OCI-LY7 (cell line): ENCODE data around the gene ATP1A3. TPM values are rescaled to one million over a fixed set of nuclear protein-coding genes. Genes with fewer than 3 reads are reported as not detected.
A peak's percentile ranks its signal among the peaks of the same experiment; 100 is the strongest.

Experiments
- BruUV-seq: library from RNA; stranded (reverse); fragments of 400-500 nt; replicated peaks from 2 replicates; lab custom pipeline; 2021; lab: Mats Ljungman, UMichigan
- CTCF ChIA-PET: fragments of 300-600 bp; sonication (Branson Sonifier 250); formaldehyde crosslinking; loops from one replicate; lab custom pipeline; 2022; ENCODE audit warnings: antibody characterized with exemption; ENCODE audit not compliant: unreplicated experiment; lab: Charles Lee
- POLR2A ChIA-PET: fragments of 300-600 bp; sonication (Branson Sonifier 250); formaldehyde crosslinking; loops from one replicate; lab custom pipeline; 2022; ENCODE audit warnings: antibody characterized with exemption; lab: Charles Lee
- DNase-seq: peaks from one replicate; pipeline ENCODE4 v3.0.0-alpha.2; 2015; ENCODE audit warnings: low spot score
- H2AFZ ChIP-seq: fragments of 200-600 bp; sonication (generic), shearing (Covaris generic); 2 replicates; pipeline ENCODE4 v1.6.1; 2014; ENCODE audit warnings: mild to moderate bottlenecking, antibody characterized with exemption, low read length, moderate library complexity
- H3K27ac ChIP-seq: fragments of 200-600 bp; sonication (generic); 2 replicates; pipeline ENCODE4 v1.5.1; 2014; ENCODE audit warnings: mixed run types, low read depth, mild to moderate bottlenecking, moderate library complexity, low read length, inconsistent platforms; ENCODE audit not compliant: poor library complexity, severe bottlenecking
- H3K36me3 ChIP-seq: fragments of 200-600 bp; sonication (generic); 2 replicates; pipeline ENCODE4 v1.6.1; 2014; ENCODE audit warnings: mild to moderate bottlenecking, antibody characterized with exemption, low read length, moderate library complexity, mixed read lengths; ENCODE audit not compliant: insufficient read depth
- H3K4me1 ChIP-seq: fragments of 200-600 bp; sonication (generic); 2 replicates; pipeline ENCODE4 v1.5.1; 2014; ENCODE audit warnings: mild to moderate bottlenecking, low read length; ENCODE audit not compliant: insufficient read depth, poor library complexity, severe bottlenecking
- H3K4me2 ChIP-seq: fragments of 200-600 bp; sonication (generic); 2 replicates; pipeline ENCODE4 v1.6.1; 2014; ENCODE audit warnings: mild to moderate bottlenecking, low read length
- H3K4me3 ChIP-seq: fragments of 200-600 bp; sonication (generic); 2 replicates; pipeline ENCODE4 v1.5.1; 2014; ENCODE audit warnings: mild to moderate bottlenecking, low read depth, low read length; ENCODE audit not compliant: poor library complexity, severe bottlenecking
- H3K79me2 ChIP-seq: fragments of 200-600 bp; sonication (generic); 2 replicates; pipeline ENCODE4 v1.6.1; 2016; ENCODE audit warnings: low read depth, mild to moderate bottlenecking, low read length, moderate library complexity, mixed read lengths; ENCODE audit not compliant: insufficient read depth
- H3K9me2 ChIP-seq: fragments of 200-600 bp; sonication (generic); 2 replicates; pipeline ENCODE4 v1.6.1; 2016; ENCODE audit warnings: mild to moderate bottlenecking, low read length, mixed read lengths; ENCODE audit not compliant: insufficient read depth
- H3K9me3 ChIP-seq: fragments of 200-600 bp; sonication (generic); 2 replicates; pipeline ENCODE4 v1.6.1; 2014; ENCODE audit warnings: mild to moderate bottlenecking, mixed run types, low read length, mixed read lengths
- H4K20me1 ChIP-seq: fragments of 200-600 bp; sonication (generic); 2 replicates; pipeline ENCODE4 v1.6.1; 2014; ENCODE audit warnings: mild to moderate bottlenecking, antibody characterized with exemption, low read length, moderate library complexity, mixed read lengths; ENCODE audit not compliant: insufficient read depth
- EZH2phosphoT487 ChIP-seq: fragments of 200-600 bp; sonication (generic); IDR thresholded peaks from 2 replicates; pipeline ENCODE4 v1.6.1; 2018; ENCODE audit warnings: low read depth, borderline replicate concordance, mild to moderate bottlenecking, mixed run types, antibody characterized with exemption, low read length, moderate library complexity, mixed read lengths
- intact Hi-C: fragments of 100-400 bp; cut with micrococcal nuclease; formaldehyde crosslinking; loops from one replicate; pipeline ENCODE4 v1.10.0; 2022; ENCODE audit not compliant: unreplicated experiment
- total RNA-seq, 2 experiments: library from RNA; depleted of rRNA in 1 of 2; stranded (reverse); fragments of >200 nt in 1 of 2; shearing (Covaris generic) in 1 of 2; gene quantifications; 2 replicates each; pipeline ENCODE4 v1.2.3, GENCODE V29; 2014 to 2022
- TF ChIP-seq, protein P1 (sequence below): fragments of 200-600 bp; sonication (generic); conservative IDR thresholded peaks from 2 replicates; pipeline ENCODE4 v1.5.1; 2014; ENCODE audit warnings: mild to moderate bottlenecking, antibody characterized with exemption, low read length, moderate library complexity, mixed read lengths

ATP1A3 gene
- total RNA-seq, 2 experiments from 2014 or later: 9.3 to 33.0 TPM

DNA sequence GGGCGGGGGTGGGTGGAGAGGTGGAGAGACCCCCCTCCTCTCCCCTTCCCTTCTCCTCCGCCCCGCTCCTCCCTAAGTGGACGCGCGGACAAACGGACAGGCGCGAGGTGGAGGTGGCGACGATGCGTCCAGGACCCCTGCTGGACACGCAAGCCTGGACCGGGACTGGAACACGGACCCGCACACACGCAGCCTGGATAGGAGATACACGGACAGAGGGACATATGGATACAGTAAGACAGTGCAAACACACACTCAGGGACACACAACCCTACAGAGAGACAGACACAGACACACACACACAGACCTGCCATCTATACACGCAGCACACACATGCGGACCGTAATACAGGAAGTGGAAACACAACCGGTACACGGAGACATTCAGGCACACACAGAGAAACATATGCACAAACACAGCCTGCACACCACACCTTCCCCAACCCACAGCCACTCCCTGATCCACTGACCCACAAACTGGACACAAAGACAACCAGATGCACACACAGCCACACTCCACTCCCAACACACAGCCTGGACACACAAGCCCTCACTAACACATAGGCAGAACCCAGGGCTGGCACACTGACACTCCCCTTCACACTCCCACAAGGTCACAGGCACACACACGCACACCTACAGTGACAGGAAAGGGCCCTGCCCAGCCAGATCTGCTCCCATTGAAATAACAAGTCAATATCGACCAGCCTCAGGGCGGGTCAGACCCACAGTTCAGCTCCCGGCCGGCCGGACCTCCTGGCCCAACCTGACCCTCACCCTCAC is 65.1 kb downstream of the ATP1A3 start:
- TSS peak; percentile 71 for BruUV-seq
- Histone ChIP-seq H2AFZ (no peak overlapping the region), H3K27ac (peak overlapping the region; percentile 56), H3K79me2 (no peaks in the 10 kb centered on the region), H3K4me3 (peak overlapping the region; percentile 72), H3K9me2 (no peaks in the 10 kb centered on the region), H3K4me2 (peak overlapping the region; percentile 98), H3K4me1 (peaks cover 64% of the 10 kb centered on the region), H3K9me3 (no peaks in the 10 kb centered on the region), H4K20me1 (no peaks in the 10 kb centered on the region), H3K36me3 (0 out of 2 replicates have a peak, but pooled peaks cover 2% of the 10 kb centered on the region)
- DNase-seq: peak; percentile 62
- TF ChIP-seq EZH2phosphoT487: no peak
- TF ChIP-seq, protein P1, sequence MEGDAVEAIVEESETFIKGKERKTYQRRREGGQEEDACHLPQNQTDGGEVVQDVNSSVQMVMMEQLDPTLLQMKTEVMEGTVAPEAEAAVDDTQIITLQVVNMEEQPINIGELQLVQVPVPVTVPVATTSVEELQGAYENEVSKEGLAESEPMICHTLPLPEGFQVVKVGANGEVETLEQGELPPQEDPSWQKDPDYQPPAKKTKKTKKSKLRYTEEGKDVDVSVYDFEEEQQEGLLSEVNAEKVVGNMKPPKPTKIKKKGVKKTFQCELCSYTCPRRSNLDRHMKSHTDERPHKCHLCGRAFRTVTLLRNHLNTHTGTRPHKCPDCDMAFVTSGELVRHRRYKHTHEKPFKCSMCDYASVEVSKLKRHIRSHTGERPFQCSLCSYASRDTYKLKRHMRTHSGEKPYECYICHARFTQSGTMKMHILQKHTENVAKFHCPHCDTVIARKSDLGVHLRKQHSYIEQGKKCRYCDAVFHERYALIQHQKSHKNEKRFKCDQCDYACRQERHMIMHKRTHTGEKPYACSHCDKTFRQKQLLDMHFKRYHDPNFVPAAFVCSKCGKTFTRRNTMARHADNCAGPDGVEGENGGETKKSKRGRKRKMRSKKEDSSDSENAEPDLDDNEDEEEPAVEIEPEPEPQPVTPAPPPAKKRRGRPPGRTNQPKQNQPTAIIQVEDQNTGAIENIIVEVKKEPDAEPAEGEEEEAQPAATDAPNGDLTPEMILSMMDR: no peak
- intact Hi-C loops: loop anchor here (2.0 kb wide), 1 partner anchor 16 kb away; no protein-coding TSS in a partner anchor
- POLR2A ChIA-PET: interaction anchor here (0.6 to 2.7 kb wide), 5 partner anchors 8 to 89 kb away, joined by 3 to 13 read pairs (median 5); no protein-coding TSS in a partner anchor
- CTCF ChIA-PET: interaction anchor here (0.6 kb wide), 1 partner anchor 59 kb away, joined by 6 read pairs; no protein-coding TSS in a partner anchor

- POLR2A ChIA-PET: interaction anchor here (1.6 to 1.7 kb wide), 2 partner anchors 9 to 16 kb away, joined by 5 to 7 read pairs; no protein-coding TSS in a partner anchor
- peaks cover 63% of the 10 kb centered on the region for H3K4me1 ChIP-seq
- no peaks in the 10 kb centered on the region for H4K20me1 ChIP-seq
- CTCF ChIA-PET: no interaction called here
- DNase-seq: peak; percentile 63
- peak within 1 kb of the TSS; percentile 98 for H3K4me2 ChIP-seq
- H3K9me3 ChIP-seq: no peaks in the 10 kb centered on the region
- peak within 1 kb of the TSS; percentile 72 for H3K4me3 ChIP-seq
- no peak for TF ChIP-seq EZH2phosphoT487
- TF ChIP-seq, protein P1: peak; percentile 53
- H3K27ac ChIP-seq: peak within 1 kb of the TSS; percentile 56
- peak within 1 kb of the TSS; percentile 9; the same call in 1 of the 2 replicates for H2AFZ ChIP-seq
- no TSS peak for BruUV-seq
- H3K79me2 ChIP-seq: no peaks in the 10 kb centered on the region
- H3K36me3 ChIP-seq: 0 out of 2 replicates have a peak, but pooled peaks cover 2% of the 10 kb centered on the region
- intact Hi-C loops: loop anchor here (2.0 kb wide), 1 partner anchor 17 kb away; no protein-coding TSS in a partner anchor
- no peaks in the 10 kb centered on the region for H3K9me2 ChIP-seq
These were observed 65.8 kb downstream of the ATP1A3 start, which contains the start of gene ERFL for GRCh38 chr19:41928221-41928683. ERFL (minus strand) TSS chr19:41928449; CDS start chr19:41912919, 15,530 bp downstream.
